ENCODE data around the gene XPO6. TPM values are rescaled to one million over a fixed set of nuclear protein-coding genes. Genes with fewer than 3 reads are reported as not detected.
A peak's percentile ranks its signal among the peaks of the same experiment; 100 is the strongest.

XPO6 gene
- total RNA-seq, 1 donor from 2014 or later = 230 TPM

DNA sequence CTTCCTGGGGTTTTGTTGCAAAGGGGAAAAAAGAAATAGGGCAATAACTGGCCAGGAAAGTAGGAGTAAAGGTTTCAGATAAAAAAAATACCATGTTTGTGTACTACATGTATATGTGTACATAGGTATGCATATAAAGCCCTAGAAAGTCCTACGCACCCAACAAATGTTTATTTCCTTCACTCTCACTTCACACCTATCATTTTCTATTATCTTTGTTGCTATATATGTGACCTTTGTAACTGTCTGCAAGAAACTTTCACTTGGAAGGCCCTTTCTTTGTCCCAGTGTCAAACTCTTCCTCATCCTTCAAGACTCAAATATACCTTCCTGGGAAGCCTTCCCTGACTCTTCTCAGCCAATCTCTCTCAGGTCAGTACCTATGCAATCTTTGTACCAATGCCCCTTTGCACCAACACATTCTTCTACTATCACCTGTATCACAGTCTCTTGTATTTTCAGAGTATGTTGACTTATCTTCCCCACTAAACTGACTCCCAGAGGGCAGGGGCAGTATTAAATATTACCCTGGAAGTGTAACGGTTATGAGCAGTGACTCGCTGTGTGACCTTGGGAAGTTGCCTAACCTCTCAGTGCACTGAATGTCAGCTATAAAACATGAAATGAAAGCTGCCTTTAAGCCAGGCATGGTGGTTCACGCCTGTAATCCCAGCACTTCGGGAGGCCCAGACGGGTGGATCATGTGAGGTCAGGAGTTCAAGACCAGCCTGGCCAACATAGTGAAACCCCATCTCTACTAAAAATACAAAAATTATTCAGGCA is 6.5 kb downstream of the XPO6 start:
- no peak for DNase-seq
- no peak overlapping the region for H3K27ac Mint-ChIP-seq
- no peaks in the 10 kb centered on the region for H3K27me3 Mint-ChIP-seq
- H3K4me1 Mint-ChIP-seq = peaks cover 34% of the 10 kb centered on the region
- H3K9me3 Mint-ChIP-seq = no peaks in the 10 kb centered on the region
- no peak overlapping the region for H3K4me3 Mint-ChIP-seq
- intact Hi-C loops (cut with micrococcal nuclease) = no loop called here
- H3K36me3 Mint-ChIP-seq (ENCODE audit: low read depth) = peaks cover 51% of the 10 kb centered on the region

DNA sequence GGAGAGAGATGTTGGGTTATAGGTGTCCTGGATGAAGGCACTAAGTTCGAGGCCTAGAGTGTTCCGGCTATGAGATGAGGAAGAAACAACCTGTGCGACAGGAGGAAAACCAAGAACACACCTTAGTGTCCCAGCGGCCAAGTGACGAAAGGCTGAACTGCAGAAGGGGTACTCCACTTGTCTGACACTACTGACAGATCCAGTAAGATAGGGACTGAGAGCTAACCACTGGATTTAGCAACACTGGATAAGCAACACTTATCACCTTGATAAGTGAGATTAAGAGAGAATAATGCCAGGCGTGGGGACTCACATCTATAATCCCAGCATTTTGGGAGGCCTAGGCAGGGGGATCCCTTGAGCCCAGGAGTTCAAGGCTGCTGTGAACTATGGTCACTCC is 7.1 kb downstream of the XPO6 start:
- Mint-ChIP-seq H3K4me3 (no peak overlapping the region), H3K9me3 (no peaks in the 10 kb centered on the region), H3K27me3 (no peaks in the 10 kb centered on the region), H3K4me1 (peaks cover 36% of the 10 kb centered on the region), H3K27ac (no peak overlapping the region), H3K36me3 (ENCODE audit: low read depth) (peaks cover 50% of the 10 kb centered on the region)
- DNase-seq = no peak
- intact Hi-C loops (cut with micrococcal nuclease) = no loop called here

DNA sequence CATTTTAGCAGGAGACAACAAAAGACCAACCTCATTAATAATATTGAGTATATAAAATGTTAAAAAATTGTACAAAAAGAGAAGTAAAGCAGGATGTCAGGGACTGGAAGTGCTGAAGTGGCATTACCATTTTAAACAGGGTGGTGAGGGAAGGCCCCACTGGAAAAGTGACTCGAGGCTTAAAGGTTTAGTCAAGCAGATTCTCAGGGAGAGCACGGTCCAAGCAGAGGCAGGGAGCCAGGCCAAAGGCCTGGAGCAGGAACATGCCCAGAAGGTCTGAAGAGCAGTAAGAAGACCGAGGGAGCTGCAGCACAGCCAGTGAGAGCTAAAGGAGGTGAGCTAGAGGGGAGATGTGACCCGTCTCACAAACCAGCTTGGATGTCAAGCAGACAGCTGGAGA is 7.6 kb downstream of the XPO6 start:
- H3K4me1 Mint-ChIP-seq = peaks cover 36% of the 10 kb centered on the region
- H3K9me3 Mint-ChIP-seq = no peaks in the 10 kb centered on the region
- no peaks in the 10 kb centered on the region for H3K27me3 Mint-ChIP-seq
- no peak overlapping the region for H3K4me3 Mint-ChIP-seq
- peaks cover 49% of the 10 kb centered on the region for H3K36me3 Mint-ChIP-seq (ENCODE audit: low read depth)
- intact Hi-C loops (cut with micrococcal nuclease) = no loop called here
- DNase-seq = no peak
- no peak overlapping the region for H3K27ac Mint-ChIP-seq

DNA sequence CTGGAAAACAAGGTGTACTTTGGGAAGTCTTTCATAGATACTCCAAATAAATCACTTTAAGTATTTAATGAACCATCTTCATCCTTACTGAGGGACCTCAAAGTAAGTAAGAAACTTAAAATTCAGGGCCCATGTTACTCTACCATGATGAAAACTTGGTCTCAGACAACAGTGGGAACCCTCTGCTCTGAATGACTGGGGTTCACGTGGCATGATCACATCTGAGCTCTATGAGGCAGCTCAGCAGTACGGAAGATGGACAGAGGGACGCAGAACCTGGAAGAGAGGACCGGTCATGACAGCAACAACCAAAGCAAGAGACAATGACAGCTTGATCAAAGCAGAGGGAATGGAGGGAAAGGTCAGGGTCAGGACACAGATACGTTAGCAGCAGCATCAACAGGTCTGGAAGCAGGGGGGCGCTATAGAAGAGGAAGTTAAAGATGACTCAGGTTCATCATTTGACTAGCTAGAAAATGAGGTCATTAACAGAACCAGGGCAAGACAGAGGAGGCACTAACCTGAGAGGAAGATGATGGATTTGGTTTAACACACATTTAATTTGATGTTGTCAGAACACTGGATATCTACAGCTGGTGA is 9.5 kb downstream of the XPO6 start:
- DNase-seq = peak; percentile 72
- peak overlapping the region; percentile 68 for H3K27ac Mint-ChIP-seq
- intact Hi-C loops (cut with micrococcal nuclease) = loop anchor here (1.0 kb wide), 1 partner anchor 8 kb away; no protein-coding TSS in a partner anchor
- peak overlapping the region; percentile 16 for H3K4me3 Mint-ChIP-seq
- H3K9me3 Mint-ChIP-seq = no peaks in the 10 kb centered on the region
- peaks cover 35% of the 10 kb centered on the region for H3K36me3 Mint-ChIP-seq (ENCODE audit: low read depth)
- H3K4me1 Mint-ChIP-seq = peaks cover 23% of the 10 kb centered on the region
- H3K27me3 Mint-ChIP-seq = no peaks in the 10 kb centered on the region

DNA sequence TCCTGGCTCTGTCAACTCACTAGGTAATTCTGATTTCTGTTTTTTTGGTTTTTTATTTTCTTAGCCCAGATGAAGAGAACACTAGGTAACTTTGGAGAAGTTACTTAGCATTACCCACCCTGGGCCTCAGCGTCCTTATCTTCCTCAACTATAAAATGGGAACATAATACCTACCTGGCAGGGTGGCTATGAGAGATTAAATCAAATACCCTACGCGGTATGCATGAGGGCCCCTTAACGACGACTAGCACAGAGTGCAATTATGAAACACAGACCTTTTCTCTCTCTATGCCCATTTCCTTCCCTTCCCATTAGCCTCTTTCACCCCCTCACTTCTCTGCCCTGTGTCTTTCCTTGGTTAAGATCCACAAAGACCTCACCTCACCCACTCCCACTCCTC is 11.1 kb downstream of the XPO6 start:
- intact Hi-C loops (cut with micrococcal nuclease) = no loop called here
- Mint-ChIP-seq H3K27ac (peak overlapping the region; percentile 68), H3K9me3 (no peaks in the 10 kb centered on the region), H3K36me3 (ENCODE audit: low read depth) (peaks cover 30% of the 10 kb centered on the region), H3K4me1 (peaks cover 29% of the 10 kb centered on the region), H3K4me3 (no peak overlapping the region), H3K27me3 (no peaks in the 10 kb centered on the region)
- DNase-seq = no peak

DNA sequence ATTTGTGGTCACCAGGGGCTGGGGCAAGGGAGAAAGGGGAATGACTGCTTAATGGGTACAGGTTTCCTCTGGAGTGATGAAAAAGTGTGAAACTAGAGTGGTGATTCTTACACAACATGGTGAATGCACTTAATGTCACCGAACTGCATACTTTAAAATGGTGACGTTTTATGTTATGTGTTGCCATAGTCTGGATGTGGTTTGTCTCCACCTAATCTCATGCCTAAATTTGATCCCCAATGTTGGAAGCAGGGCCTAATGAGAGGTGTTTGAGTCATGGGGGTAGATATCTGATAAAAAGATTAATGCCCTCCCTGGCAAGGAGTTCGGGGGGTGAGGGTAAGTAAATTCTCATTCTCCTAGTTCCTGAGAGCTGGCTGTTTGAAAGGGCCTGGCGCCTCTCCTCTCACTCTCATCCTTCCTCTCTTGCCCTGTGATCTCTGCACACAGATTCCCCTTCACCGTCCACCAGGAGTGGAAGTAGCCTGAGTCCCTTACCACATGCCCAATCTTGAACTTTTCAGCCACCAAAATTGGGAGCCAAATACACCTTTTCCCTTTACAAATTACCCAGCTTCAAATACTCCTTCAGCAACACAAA is 15.3 kb downstream of the XPO6 start:
- Mint-ChIP-seq H3K27ac (peak overlapping the region; percentile 81), H3K36me3 (ENCODE audit: low read depth) (peaks cover 52% of the 10 kb centered on the region), H3K27me3 (no peaks in the 10 kb centered on the region), H3K9me3 (no peaks in the 10 kb centered on the region), H3K4me3 (peak overlapping the region; percentile 5), H3K4me1 (peaks cover 67% of the 10 kb centered on the region)
- intact Hi-C loops (cut with micrococcal nuclease) = no loop called here
- no peak for DNase-seq

DNA sequence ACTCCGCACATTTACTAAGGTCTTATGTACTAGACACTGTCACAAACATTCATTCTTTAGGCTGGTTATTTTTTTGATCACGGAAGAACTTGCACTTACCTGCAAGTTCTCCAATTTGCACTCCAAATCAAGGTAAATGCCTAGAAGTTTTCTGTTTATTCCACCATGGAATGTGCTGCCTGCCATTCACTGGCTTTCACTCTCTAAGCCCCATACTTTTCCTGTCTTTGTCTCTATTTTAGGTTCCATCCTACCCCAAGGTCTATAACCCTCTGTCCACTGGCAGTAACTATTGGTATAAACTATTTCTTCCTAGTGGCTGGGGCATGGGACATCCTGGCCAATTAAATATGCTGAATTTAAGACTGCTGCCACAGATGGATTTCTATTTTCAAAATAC is 15.9 kb downstream of the XPO6 start:
- Mint-ChIP-seq H3K9me3 (no peaks in the 10 kb centered on the region), H3K36me3 (ENCODE audit: low read depth) (peaks cover 49% of the 10 kb centered on the region), H3K4me3 (no peak overlapping the region), H3K27ac (peak overlapping the region; percentile 6), H3K4me1 (peaks cover 65% of the 10 kb centered on the region), H3K27me3 (no peaks in the 10 kb centered on the region)
- intact Hi-C loops (cut with micrococcal nuclease) = no loop called here
- DNase-seq = no peak

DNA sequence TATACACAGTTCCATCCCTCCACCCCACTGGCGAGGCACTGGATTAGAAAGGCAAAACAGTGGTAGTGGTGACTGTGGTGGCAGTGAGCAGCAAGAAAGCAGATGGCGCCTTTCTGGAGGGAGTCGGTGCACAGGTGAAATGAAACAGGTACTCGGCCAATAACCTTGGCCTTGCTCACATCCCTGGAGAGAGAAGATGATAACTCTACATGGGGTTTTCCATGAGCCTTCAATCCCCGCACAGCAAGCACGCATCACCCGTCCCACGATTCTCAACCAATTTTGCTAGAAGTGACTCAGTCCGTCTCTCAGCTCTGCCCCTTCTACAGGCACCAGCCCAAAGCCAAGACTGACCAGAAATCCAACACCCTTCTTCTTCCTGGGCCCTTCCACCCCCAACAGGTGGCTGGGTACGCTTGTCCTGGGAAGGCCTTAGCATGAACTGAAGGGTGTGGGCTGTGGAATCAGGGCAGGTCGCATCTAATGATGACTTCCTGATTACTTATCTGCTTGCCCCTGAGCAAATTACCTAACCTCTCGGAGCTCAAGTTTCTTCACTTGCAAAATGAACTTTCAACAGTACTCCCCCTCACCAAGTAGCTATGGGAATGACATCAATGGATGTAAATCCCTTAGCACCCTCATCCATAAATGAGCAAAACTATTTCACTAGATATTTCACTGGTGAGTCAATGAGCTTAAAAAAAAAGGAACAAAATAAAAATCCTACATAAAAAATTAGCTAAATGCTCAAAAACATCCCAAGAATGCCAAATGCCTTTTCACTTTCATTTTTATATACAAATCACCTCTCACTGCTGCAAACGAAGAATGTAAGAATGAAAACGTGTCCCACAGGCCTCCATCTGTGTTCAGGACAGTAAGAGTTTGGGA is 18.0 kb downstream of the XPO6 start:
- intact Hi-C loops (cut with micrococcal nuclease) = loop anchor here (1.0 kb wide), 1 partner anchor 19 kb away; no protein-coding TSS in a partner anchor
- peaks cover 75% of the 10 kb centered on the region for H3K4me1 Mint-ChIP-seq
- peak overlapping the region; percentile 87 for H3K4me3 Mint-ChIP-seq

DNA sequence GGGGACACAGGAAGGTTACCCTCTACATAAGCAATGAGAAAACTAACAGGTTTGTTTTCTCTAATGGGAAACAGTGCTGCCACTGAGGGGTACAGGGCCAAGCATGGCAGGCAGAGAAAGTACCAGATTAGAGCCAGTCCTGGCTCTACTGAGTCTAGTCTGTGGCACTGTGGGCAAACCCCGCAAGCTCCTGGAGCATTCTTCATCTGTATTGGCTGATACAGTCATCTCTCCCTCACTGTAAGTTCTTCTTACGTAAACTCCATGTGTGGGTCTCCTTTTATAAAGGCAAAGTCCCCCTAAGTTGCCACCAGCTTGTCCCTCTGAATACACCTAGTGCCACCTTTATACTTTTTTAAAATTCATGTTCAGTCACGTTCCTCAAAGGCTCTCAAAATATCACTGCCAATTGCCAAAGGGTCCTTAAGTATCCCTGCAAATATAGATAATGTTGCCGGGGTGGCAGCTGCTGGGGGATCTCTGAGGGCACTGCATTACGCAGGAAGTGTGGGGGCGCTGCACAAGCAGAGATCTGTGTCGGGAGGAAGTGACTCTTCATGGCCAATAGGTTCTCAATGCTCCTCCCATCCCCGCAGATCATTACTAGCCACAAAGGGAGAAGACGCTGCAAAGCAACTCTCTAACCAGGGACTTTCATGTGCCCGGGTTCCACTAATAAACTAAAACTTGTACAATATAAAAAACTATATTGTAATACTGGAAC is 18.8 kb downstream of the XPO6 start:
- Mint-ChIP-seq H3K4me3 (peak overlapping the region; percentile 87), H3K27me3 (no peaks in the 10 kb centered on the region)

More for the DNA sequence above, 18.0 kb downstream of the XPO6 start:
- peak overlapping the region; percentile 96 for H3K27ac Mint-ChIP-seq
- H3K27me3 Mint-ChIP-seq = no peaks in the 10 kb centered on the region
- peak; percentile 78 for DNase-seq
- peaks cover 45% of the 10 kb centered on the region for H3K36me3 Mint-ChIP-seq (ENCODE audit: low read depth)
- no peaks in the 10 kb centered on the region for H3K9me3 Mint-ChIP-seq

DNA sequence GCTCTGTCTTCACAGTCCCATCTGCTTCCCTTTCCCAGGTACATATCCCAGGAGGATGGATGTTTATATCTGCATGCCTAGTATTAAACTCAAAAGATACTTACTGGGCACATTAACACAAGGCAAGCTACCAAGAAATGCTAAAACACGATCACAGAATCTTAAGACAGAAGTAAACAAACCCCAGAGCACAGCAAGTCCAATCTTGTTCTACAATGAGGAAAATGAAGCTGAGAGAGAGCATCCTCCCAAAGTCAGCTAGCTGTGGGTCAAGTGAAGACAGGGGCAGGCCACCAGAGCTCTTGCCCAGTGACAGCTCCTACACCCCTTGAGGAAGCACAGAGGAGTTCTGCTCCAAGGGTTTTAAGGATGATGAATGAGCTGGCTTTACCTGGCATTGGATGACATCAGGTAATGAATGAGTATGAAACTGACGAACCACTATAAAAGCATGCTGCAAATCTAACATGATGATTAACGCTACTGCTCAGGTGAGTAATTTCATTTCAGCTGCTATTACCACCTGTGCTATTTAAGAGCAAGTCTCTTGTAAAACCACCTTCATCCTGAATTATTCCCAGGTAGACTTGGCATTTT is 20.3 kb downstream of the XPO6 start:
- DNase-seq = no peak
- Mint-ChIP-seq H3K36me3 (ENCODE audit: low read depth) (peaks cover 42% of the 10 kb centered on the region), H3K27ac (peak overlapping the region; percentile 56), H3K27me3 (no peaks in the 10 kb centered on the region), H3K9me3 (no peaks in the 10 kb centered on the region), H3K4me3 (peak overlapping the region; percentile 2), H3K4me1 (peaks cover 88% of the 10 kb centered on the region)
- intact Hi-C loops (cut with micrococcal nuclease) = no loop called here

More for the DNA sequence above, 18.8 kb downstream of the XPO6 start:
- DNase-seq = peak; percentile 92
- intact Hi-C loops (cut with micrococcal nuclease) = loop anchor here (1.0 kb wide), 1 partner anchor 19 kb away; no protein-coding TSS in a partner anchor
- Mint-ChIP-seq H3K27ac (peak overlapping the region; percentile 96), H3K4me1 (peaks cover 82% of the 10 kb centered on the region), H3K9me3 (no peaks in the 10 kb centered on the region), H3K36me3 (ENCODE audit: low read depth) (peaks cover 48% of the 10 kb centered on the region)

DNA sequence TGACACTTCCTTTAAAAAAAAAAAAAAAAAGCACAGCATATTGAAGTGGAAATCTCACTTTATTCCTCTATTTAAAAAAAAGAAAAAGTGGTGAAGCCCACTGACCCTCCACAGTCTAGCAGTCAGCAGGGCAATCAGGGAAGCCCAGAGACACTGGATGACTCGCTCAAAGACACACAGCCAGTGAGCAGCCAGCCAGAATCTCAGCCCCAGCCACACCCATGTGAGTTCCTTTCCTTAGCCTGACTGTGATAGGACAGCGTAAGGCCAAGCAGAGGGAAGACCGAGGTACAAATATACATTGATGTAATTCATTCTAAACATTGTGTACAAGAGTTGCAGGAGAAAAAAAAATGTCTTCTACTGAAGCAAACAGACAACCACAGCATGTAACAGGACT is 22.5 kb downstream of the XPO6 start:
- H3K27me3 Mint-ChIP-seq = no peaks in the 10 kb centered on the region
- peak; percentile 81 for DNase-seq
- H3K9me3 Mint-ChIP-seq = no peaks in the 10 kb centered on the region
- H3K4me3 Mint-ChIP-seq = peak overlapping the region; percentile 74
- H3K4me1 Mint-ChIP-seq = peaks cover 82% of the 10 kb centered on the region
- intact Hi-C loops (cut with micrococcal nuclease) = no loop called here
- H3K36me3 Mint-ChIP-seq (ENCODE audit: low read depth) = peaks cover 40% of the 10 kb centered on the region
- peak overlapping the region; percentile 81 for H3K27ac Mint-ChIP-seq

DNA sequence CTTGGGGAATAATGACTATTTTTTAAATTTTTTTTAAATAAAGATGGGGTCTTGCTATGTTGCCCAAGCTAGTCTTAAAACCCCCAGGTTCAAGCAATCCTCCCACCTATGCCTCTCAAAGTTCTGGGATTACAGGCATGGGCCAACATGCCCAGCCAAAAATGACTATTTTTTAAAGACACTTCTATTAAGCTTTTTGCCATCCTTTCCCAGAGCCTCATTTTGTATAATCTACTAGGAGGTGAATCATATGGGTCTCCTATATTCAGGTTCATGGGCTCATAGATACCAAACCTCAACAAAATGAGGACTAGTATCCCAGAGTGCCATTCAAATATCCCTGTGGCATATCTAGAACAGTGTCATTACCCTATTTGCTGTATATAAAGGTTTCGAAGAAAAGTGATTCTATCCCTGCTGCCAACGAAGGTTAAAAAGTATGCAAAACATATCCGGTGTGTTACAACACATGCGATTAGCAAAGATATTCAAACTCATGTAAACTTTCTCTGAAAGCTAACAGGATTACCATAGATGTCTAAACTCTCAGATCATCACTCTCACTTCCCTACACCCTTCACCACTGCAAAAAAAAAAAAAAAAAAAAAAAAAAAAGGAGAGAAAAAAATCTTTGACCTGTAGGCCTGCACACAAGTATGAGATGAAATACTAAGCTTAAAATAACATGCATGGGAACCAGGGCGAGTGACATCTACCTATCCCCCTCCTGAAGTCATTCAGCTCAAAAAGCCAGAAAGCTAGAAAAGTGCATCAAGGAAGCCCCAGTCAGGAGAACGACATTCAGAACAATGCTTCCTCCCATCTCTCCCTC is 23.5 kb downstream of the XPO6 start:
- peak overlapping the region; percentile 74 for H3K4me3 Mint-ChIP-seq

More for the DNA sequence above, 23.5 kb downstream of the XPO6 start:
- Mint-ChIP-seq H3K36me3 (ENCODE audit: low read depth) (peaks cover 42% of the 10 kb centered on the region), H3K4me1 (peaks cover 82% of the 10 kb centered on the region), H3K27me3 (no peaks in the 10 kb centered on the region), H3K27ac (peak overlapping the region; percentile 81), H3K9me3 (no peaks in the 10 kb centered on the region)
- intact Hi-C loops (cut with micrococcal nuclease) = no loop called here
- DNase-seq = no peak

All from activated CD4-positive, alpha-beta T cell treated with anti-CD3 and anti-CD28 coated beads, Interleukin-2, amount 10 ng/mL, durations not matched to agents 24 days and 14 days (primary cell).